Myocyte (in vitro differentiated cells): ENCODE results near the gene UCP3. TPM values are rescaled to one million over a fixed set of nuclear protein-coding genes. Genes with fewer than 3 reads are reported as not detected.

ENCODE experiments used
- DNase-seq: peaks from one replicate; pipeline ENCODE4 v3.0.0-alpha.2; 2012; ENCODE audit warnings: low read depth
- total RNA-seq: library from RNA; depleted of rRNA; stranded (reverse); fragments of >200 nt; gene quantifications from 2 replicates; pipeline ENCODE4 v1.2.3, GENCODE V29; 2014

The UCP3 gene
- total RNA-seq, 1 donor from 2014 or later: 2.6 TPM

DNA sequence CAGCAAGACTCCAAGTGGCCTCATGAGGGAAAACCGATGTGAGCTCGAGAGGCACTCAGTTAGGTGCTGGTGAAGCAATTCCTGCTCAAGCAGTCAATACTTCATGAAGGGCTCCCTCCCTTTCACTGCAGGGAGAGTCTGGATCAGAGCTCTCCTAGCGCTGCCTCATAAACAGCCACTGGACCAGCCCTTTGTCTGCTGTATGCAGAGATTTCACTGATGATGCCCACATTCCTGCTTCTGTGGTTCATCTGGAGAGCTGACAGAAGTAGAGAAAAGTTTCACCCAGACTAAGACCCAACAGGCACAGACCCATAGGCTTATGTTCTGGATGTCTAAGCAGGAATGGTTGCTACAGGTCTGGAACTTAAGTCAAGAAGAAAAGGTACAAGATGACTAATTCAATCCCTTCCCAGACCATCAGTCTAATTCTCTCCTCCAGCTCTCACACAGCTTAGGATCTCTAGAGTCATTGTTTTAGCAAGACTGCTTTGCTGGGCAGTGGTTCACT, 30.3 kb downstream of the UCP3 start:
- DNase-seq: no peak

DNA sequence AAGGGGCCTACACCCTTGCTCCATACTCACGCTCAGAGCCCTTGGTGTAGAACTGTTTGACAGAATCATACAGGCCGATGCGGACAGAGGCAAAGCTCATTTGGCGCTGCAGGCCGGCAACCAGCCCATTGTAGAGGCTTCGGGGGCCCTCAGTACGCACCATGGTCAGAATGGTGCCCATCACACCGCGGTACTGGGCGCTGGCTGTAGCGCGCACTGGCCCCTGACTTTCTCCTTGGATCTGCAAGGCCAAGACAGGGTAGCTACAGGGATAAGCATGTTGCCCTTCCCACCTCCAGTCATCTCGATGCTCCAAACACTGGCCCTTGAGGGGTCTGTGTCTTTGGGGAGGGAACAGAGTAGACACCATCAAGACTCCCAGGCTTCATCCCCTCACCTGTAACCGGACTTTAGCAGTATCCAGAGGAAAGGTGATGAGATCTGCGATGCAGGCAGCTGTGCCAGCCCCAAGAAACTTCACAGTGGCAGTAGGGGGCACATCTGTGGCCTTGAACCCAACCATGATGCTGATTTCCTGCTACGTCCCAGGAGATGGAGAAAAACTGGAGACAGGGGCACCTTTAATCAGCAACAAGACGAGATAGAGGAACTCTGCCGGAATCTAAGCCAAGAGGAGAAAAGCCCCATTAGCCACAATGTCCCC, 30.9 kb downstream of the UCP3 start:
- DNase-seq: no peak

DNA sequence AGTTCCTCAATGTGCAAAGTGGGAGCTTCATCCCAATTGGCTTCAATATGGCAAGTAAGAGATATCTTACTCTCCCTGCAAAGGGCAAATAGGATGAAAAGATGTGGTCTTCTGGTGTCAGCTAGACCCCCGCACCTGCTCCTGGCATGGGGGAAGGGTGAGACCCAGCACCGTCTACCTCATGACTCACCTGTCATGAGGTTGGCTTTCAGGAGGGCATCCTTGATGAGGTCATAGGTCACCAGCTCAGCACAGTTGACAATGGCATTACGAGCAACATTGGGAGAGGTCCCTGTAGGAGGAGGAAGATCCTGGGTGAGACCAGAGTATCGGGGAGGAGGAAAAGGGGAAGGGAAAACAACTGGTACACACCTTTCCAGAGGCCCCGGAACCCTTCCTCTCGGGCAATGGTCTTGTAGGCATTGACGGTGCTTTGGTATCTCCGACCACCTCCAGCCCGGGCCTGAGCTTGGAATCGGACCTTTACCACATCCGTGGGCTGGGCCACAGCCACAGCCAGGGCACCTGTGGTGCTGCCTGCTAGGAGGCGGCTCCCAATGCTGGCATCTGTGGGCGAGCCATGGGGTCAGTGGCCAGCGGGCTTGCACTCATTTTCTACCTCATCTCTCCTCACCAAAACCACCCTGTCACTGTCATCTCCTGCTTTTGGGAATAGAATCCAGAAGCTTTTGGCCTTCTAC, 32.3 kb downstream of the UCP3 start:
- no peak for DNase-seq

DNA sequence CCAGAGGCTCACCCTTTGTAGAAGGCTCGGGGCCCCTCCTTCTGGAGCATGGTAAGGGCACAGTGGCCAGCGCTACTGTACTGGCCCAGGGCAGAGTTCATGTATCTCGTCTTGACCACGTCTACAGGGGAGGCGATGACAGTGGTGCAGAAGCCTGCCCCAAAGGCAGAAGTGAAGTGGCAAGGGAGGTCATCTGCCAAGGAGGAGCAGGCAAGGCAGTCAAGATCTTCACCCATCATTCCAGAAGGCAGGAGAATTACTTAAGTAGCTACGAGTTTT, 33.5 kb downstream of the UCP3 start:
- DNase-seq: no peak

DNA sequence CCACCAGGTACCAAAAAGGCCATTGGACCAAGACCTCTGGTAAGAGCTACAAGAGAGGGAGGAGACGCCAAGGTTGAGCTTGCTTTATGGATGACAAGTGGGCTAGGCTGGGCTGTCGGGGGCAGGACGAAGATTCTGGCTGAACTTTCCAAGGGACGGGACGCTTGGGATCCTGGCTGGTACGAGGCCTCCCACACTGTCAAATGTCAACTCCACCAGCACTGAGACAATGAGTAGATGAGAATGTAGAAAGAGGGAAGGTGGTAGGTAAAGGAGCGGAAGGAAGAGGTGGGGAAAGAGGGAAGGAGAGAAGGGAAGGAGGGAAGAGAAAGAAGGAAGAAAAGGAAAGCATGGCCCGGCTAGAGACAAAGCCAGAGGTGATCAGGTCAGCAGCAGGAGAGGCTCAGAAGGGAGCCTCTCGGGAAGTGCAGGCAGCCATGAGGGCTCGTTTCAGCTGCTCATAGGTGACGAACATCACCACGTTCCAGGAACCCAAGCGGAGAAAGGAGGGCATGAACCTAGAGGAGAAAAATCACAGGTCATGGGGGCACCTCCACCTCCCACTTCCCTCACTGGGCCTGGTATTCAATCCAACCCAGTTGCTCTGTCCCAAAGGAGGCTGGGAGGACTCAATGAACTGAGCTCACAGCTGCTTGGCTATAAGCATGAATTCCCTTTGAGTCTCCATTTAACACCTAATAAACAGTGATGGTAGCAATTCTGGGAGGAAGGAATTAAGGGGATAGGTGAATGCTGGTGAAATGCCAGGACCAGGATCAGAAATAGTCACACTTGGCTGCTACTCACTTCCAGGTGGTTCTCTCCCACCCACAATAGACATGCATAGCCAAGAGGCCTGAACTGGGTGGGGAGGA, 34.0 kb downstream of the UCP3 start:
- DNase-seq: no peak

DNA sequence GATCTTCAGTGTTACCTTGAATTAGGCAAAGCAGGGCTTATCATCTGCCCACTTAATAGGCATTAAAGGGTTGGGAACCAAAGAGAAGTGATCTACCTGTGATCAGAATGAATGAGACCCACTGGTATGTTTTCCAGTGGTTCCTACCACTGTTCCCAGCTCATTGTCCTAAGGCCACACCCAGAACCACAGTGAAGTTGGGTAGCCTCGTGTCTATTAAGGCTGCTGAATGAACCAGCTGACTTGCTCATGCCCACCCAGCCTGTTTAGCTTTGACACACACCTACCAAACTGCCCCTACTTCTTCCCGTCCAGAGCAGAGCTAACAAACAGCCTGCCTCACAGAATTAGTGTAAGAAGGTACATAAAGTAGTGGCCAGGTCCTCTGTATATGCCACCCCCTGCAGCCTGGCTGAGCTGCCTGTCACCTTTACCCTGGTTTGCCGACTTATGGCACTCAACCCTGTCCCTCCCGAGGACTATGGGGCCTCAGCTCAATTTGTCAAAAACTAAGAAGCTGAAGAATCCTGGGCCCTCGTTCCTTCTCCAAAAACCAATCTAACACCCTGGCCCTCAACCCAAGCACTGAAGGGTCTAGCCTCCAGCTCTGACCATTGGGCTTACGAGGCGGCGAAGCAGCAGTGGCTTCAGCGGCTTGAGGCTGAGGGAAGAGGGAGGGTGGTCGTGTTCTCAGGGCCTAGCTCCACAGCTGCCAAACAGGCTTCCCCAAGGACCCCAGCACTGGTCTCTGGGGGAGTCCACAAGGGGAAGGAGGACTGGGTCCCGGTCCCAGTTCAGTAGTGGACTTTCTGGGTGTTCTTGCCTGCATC, 36.0 kb downstream of the UCP3 start:
- DNase-seq: no peak

DNA sequence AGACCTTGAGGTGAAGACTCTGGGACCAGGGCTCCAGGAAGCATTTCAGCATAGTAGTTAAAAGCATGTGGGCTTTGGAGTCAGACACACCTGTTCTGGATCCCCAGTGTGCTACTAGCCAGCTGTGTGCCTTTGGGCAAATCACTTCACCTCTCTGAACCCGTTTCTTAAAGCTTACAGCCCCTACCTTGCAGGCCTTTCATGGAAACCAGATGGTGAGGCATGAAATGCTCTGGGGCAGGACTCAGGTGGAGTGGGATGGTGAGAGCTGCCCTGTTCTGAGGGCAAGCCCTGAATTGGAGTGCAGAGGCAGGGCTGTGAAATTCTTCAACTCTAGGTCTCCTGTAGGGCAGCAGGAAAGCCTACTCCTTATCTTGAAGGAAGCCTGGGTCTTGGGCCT, 36.7 kb downstream of the UCP3 start:
- no peak for DNase-seq

DNA sequence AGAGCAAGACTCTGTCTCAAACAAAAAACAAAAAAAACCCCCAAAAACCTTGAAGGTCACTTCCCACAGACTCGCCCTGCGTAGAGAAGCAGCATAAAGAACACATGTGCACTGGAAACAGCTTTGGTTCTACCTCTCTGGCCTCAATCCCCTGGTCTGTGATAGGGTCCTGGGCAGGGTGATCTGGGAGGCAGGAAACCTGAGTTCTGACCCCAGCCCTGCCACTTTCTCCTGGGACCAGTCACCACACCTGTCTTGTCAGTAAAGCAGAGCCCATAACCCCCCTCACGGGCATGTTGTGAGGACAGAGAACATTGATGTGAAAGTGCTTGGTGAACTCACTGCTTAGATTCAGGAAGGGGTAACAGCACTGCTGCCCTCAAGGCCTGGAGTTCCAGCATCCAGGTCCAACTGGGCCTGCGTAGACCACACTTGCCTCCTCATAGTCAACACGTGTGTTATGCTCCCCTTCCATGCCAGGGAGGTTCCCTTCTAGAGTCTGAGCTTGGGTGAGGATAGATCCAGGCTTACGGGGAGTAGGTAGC, 37.6 kb downstream of the UCP3 start:
- no peak for DNase-seq

DNA sequence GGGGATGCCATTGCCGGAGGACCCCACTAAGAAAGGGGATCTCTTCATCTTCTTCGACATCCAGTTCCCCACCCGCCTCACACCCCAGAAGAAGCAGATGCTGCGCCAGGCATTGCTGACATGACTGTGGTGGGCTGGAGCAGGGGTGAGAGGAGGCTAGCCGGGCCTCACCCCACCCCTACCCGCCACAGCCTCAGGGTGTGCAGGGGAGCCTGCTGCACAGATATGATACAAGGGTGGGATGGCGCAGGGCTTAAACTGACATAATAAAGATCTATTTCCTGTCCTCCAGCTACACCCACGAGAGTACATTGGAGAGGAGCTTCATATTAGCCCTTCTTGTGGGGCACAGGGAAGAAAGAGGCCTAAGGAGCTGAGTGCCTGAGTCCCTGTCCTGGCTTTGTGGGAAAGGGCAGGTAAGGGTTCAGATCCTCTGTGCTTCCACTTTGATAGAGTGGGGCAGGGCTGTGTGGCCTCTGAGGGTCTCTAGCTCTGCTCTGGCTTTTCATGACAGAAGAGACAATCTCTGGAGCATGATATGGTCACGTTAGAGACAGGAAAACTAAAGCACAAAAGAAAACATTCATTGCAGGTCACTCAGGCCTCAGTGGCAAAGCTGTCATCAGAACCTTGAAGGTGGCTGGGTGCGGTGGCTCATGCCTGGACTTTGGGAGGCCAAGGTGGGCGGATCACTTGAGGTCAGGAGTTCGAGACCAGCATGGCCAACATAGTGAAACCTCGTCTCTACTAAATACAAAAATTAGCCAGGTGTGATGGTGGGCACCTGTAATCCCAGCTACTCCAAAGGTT, 38.7 kb downstream of the UCP3 start:
- no peak for DNase-seq

DNA sequence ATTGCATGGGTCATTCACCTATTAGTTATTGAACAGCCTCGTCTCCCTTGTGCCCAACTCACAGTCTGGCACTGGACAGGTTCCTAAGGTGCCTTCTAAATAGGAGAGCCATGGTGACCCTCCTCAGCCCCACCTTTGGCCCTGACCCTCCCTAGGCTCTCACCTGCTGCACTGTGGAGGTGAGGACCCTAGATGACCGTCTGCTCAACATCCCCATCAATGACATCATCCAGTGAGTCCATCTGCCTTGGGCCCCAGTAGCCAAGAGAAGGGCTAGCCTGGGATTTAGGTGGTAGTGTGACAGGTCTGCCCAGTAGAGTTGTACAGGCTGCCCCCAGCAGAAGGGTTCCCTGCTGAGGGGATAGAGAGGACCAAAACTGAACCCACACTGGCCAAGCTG, 39.8 kb downstream of the UCP3 start:
- no peak for DNase-seq

DNA sequence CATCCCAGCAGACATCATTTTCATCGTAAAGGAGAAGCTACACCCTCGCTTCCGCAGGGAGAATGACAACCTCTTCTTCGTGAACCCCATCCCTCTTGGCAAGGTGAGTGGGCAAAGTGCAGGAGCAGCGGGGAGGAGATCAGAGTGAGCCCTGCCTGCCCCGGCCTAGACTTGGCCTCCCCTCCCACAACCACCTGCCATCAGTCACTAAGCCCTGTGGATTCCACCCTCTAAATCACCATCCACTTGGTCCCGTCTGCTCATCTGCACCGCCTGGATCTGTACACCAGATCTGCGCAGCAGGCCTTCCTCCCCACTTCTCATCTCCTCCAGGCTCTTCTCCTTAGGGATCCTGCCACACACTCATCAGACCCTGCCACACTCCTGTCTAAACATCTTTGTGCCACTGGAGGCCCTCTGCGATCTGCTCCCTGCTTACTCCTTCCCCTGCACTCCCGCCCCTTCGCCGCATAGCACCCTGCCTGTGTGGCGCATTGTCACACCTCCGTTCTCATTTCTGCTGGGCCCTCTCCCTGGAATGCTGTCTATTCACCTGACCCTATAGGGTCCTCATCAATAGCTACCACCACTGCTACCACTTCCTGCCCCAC, 40.4 kb downstream of the UCP3 start:
- no peak for DNase-seq

DNA sequence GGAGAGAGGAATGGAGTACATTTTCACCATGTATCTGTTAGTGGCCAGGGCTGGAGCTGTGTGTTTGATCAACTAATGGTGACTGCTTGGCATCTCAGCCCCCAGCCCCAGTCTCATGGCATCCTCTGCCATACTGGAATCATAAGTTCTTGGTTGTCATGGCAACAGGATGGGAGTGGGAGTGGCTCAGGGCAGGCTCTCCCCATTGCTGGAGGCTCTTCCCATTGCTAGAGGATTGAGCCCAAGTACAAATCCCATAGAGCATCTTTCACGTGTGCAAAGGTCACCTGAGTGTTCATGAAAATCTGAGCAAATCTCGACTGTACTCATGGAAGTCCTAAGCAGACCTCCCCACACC, 43.1 kb downstream of the UCP3 start:
- DNase-seq: no peak

DNA sequence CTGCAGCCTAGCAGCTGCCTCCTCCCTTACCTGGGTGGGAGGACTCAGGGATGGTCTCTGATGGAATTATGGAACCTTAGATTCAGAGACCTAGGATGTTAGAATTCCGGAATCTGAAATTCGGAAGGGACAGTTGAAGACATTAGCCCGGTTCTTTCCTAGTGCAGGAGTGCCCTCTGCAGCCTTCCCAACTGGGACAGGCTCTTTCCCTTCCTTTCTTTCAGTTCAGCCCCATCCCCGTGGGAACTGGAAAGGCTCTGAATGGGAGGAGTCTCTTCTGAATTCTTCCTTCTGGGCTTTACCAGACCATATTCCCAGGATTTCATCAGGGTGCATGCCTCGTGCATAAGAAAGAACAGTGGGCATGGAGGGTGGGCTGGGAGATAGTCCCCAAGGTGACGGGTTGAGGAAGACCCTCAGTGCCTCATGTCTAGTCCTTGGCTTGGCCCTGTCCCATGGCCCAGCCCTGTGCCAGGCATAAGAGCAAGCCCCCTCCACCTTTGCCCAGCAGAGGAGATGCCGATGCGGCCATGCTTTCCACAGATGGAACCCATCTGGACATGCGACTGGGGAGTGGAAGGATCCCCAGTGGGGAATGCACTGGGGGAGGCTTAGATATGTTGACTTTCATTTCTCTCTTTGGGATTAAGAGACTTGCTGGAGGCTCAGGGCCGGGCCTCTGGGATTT, 43.7 kb downstream of the UCP3 start:
- DNase-seq: no peak

DNA sequence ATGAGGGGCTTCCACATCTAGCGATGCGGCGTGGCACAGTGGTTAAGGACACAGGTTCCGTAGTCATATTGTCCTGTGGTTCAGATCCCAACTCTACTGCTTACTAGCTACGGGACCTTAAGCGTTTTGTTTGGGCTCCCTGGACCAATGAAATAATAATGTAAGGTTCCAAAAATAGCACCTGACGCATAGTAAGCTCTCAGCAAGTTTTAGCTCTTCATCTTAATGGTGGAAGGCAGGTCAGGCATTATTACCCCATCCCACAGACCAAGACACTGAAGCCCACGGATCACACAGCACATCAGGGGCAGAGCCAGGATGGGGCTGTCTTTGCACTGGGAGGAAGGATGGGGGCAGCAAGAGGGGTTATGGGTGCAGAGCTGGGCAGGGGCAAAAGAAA, 45.0 kb downstream of the UCP3 start:
- DNase-seq: no peak

DNA sequence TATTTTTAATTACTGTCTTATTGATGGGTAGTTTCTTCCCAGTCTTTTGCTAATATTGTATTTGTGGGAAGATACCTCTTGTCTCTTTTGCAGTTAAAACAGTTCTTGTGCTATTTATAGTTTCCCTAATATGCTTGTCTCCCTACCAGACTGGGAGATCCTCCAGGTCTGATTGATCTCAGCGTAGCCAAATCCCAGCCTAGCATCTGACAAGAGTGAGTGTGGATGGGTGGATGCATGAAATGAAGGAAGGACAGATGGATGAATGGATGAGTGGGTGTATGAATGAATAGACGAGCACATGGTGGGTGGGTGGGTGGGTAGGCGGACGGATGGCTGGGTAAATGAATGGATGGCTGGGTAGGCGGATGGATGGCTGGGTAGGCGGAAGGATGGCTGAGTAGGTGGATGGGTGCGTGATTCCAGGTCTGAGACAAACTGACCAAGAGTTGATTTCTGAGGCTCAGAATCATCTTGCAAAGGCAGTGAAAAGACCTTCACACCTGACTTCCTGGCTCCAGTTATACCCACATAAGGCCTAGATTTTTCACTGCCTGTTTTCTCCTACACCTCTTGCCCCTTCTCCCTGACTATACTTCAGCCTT, 46.7 kb downstream of the UCP3 start:
- DNase-seq: no peak

DNA sequence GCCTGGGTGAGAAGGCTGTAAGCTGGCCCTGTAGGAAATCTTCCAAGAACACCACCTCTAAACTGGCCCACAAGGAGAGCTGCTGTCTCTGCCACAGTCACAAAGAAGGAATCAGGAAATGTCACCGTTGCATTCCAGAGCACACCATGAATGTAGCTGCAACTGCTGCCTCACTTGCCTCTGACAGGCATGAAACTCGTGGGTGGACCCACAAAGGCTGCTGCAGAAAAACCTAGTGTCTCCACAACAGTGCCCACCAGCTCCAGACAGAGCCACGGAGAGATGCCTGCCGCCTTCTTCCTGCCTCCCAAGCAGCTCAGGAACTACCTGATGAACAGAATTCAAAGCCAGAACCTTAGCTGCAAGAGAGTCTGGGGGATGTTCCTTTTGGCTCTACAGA, 47.6 kb downstream of the UCP3 start:
- DNase-seq: no peak

DNA sequence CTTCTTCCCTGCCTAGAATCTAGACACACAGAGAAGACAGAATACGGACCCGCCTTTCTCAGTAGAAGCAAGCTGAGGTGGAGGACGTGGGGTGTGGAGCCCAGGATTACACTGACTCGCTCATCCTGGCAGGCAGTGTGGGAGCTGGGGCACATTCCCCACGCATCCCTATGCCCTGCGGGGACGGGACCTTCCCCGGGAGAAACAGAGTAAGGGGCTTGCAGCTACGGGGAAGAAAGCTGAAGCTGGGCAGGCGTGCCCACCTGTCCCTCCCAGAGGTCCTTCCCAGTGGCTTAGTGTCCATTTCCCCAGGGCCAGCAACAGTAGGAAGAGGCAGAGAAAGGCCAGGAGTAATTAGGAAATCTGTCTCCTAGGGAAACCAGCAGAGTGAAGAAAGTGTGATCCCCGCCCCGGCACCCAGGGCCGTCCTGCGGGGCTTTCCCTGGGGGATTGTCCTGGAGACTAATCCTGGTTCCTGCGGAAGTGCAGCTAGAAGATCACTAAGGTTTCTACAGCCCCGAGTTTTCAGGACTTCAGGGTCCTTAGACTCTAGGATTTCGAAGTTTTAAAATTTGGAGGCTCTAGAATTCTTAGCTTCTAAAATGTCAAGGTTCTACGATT, 50.3 kb downstream of the UCP3 start:
- no peak for DNase-seq

DNA sequence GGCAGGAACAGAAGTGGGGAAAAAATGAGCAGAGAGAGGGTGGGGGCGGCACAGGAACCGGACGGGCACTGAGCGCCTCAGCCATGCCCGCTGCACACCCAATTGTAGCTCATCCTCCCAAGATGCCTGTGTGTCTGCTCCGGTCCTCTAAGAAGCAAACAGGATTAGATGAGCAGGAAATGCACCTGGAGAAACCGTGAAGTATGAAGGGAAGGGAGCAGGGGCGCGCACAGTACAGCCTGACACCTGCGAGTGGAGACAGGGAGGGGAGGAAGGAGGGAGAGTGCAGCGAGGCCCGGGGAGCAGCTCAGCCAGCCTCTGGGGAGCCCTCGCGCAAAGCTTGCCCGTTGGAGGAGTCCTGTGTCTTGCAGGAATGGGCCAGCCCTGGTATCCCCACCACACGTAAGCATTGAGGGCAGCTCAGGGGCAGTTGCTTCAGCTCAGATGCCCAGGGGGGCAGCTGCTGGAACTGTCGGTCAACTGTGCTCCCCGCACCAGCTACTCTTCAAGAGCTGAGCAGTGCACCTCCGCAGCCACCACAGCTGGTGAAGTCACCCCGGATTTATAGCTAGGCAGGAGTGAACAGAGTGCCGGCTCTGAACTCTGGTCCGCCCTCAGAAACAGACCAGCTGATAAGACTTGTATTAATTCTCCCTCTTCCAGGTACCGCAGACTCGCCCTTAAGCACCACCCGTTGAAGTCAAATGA, 51.1 kb downstream of the UCP3 start:
- no peak for DNase-seq
